ENCODE measurements around the gene FOXP2. TPM values are rescaled to one million over a fixed set of nuclear protein-coding genes. Genes with fewer than 3 reads are reported as not detected.

The FOXP2 gene
- total RNA-seq, 1 donor from 2014 or later = 1.9 TPM

DNA sequence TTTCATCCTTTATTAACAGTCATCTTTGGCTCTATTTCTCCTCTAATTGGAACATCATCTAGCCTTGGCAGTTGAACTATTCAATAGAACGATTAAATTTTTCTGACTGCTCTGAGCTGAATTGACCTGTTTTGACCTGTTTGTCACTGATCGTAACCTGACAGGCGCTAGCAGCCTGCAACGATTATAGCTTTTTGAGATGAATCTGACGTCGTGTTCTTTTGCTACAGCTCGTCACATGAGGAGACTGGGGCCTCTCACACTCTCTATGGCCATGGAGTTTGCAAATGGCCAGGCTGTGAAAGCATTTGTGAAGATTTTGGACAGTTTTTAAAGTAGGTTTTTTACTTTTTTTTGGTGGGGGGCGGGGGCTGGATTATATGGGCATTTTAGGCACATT, 229.8 kb downstream of the FOXP2 start:
- intact Hi-C loops (cut with DNase I) = no loop called here
- DNase-seq (ENCODE audit: low spot score) = no peak

DNA sequence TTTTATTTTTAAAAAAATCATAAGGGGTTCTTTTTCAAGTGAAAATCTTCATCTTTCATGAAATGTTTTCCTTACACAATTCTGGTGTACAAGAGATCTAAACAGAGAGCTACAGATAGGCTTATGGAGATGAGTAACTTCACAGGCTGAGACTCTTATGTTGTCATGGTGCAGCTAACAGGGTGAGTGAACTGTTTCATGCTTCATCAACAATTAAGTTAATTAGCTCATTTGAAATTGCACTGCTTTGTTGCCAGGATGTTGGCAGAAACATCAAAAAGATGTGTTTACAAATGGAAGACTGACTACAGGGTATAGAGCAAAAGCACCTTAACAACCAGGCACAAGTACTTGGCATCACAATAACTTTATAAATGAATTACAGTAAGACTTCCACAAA, 230.8 kb downstream of the FOXP2 start:
- no peak for DNase-seq (ENCODE audit: low spot score)
- intact Hi-C loops (cut with DNase I) = no loop called here

DNA sequence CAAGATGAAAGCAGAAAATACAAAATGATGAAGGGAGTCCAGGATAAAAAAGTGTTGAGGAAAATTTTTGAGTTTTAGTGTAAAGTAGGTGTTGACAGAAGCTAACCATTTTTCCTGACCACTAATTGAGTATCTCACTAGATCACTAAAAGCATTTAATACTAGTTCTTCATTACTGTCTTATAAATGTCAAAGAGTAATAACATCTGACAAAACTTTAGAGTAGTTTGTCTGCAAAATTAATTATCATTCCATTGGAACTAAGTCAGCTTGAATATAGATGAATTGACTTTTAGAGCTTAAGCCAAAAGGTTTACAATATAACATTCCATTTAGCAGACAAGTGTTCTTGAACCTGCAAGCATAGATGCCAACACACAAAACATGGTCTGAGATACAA, 232.9 kb downstream of the FOXP2 start:
- DNase-seq (ENCODE audit: low spot score) = no peak
- intact Hi-C loops (cut with DNase I) = no loop called here

DNA sequence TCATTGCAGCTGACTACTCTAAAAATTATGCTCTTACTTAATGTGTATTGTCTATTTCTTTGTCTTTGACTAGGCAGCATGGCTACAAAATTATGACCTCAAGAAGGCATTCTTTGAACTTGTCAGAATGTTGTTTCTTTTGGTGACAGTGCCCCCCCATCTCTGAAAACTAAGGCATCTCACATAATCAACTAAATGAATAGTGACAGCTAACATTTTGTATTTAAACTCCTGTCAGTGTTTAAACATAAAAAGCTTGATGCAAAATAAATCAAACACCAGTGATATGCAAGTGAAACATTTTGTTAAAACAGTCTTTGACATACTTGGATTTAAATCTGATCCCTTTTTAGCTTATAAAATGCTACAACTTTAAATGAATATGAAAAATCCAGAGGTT, 233.5 kb downstream of the FOXP2 start:
- intact Hi-C loops (cut with DNase I) = no loop called here

DNA sequence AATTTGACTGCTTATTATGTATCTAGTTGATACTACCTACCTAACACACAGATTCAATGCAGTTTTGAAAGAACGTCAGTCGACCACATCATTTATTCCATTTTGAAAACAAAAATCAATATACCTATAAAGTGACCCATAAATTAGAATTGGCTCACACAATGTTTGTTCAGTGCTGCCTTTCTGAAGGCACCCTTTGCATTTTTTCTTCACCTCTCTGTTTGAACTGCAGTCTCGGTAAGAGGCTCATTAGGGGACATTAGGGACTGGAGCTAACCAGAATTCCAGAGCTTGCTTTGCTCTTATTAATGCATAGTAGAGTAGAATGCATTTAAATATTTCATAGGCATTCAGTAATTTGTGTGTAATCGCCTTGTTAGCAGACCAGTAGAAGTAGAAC, 234.1 kb downstream of the FOXP2 start:
- intact Hi-C loops (cut with DNase I) = no loop called here

More for the DNA sequence above, 233.5 kb downstream of the FOXP2 start:
- no peak for DNase-seq (ENCODE audit: low spot score)

DNA sequence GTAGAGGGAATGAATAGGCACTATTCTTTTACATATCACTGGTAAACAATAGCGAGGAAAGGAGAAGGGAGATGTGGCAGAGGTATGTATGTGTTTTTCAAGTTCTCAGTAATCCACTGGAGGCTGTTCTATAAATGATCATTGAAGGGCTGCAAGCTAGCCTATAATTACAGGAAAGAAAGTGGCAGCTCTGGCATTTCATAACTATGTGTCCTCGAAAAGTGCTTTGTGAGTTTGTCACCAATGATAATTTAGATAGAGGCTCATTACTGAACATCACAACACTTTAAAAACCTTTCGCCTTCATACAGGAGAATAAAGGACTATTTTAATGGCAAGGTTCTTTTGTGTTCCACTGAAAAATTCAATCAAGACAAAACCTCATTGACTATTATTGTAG, 235.1 kb downstream of the FOXP2 start:
- no peak for DNase-seq (ENCODE audit: low spot score)
- intact Hi-C loops (cut with DNase I) = no loop called here

More for the DNA sequence above, 234.1 kb downstream of the FOXP2 start:
- DNase-seq (ENCODE audit: low spot score) = no peak

DNA sequence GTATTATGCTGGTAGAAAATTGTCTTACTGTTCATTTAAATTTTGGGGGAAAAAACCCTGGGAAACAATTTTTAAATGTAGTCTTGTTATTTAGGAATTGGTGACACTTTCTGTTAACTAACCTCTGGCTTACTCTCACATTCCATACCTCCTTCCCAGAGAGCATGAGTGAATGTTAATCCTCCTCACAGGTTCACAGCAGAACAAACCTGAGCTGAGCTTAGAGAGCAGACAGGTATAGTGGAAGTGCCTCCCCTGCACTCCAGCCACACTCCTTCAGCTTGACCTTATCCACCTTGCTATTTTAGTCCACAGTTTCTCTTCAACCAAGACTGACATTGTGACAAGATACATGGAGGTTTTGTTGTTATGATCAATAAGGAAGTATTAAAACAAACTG, 235.9 kb downstream of the FOXP2 start:
- intact Hi-C loops (cut with DNase I) = no loop called here

DNA sequence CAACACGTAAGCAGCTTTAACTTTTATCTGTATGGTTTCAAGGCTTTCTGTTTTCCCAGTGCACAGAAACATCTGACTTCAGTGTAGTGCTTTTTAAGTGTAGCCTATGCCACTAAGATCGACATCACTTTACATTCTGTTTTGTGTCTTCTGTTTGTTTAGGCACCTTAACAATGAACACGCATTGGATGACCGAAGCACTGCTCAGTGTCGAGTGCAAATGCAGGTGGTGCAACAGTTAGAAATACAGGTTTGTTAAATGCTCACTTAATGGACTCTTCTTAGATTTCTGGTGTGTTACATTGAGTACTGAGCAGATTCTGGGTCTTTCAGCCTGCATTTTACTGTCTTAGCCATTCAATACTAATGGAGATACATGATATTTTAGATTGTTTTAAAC, 237.4 kb downstream of the FOXP2 start:
- intact Hi-C loops (cut with DNase I) = no loop called here

More for the DNA sequence above, 235.9 kb downstream of the FOXP2 start:
- DNase-seq (ENCODE audit: low spot score) = no peak

DNA sequence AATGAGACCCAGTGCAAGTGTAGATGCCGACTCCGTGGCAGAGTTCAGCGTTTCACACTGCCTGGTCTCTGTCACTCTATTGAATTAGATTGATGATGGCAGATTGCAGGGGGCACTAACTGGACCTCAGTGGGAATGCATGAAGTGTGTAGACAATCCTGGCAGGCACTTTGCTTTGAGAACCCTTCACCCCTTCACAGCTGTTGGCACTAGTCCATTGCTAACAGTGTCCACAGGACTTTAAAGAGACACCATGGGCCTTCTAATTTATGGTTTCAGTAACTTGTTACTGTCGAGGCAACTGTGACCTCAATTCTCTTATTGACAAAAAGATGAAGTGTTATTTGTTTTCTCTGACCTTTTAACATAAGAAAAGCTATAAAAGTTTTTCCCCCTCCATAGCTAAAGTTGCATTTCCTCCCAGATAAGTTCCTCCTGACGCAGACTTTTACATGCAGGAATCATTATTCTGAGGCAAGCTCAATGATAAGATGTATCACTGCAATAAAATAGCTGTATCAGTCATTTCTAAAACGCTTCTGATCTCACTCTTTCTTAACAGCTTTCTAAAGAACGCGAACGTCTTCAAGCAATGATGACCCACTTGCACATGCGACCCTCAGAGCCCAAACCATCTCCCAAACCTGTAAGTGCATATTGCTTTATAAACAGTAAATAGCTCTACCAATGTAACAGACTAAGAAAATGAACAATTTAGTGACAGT, 238.9 kb downstream of the FOXP2 start:
- intact Hi-C loops (cut with DNase I) = no loop called here
- DNase-seq (ENCODE audit: low spot score) = no peak

More for the DNA sequence above, 237.4 kb downstream of the FOXP2 start:
- DNase-seq (ENCODE audit: low spot score) = no peak

DNA sequence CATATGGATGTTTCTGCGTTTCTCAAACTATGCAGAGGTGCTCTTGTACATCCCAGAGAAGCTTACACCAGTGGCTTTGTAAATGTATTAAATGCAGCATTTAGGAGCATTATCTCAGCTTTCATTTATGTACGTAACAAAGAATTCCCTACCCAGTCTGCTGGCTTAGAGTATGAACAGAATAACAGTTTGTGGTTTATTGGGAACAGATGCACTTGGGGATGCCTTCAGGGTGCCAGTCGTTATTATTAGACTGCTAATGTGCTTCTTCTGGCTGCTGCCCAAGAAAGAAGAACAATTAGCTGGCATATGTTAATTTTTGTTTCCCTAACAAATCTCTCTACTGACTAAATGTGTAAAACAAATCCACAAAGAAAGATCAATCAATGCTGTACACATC, 241.9 kb downstream of the FOXP2 start:
- DNase-seq (ENCODE audit: low spot score) = no peak
- intact Hi-C loops (cut with DNase I) = no loop called here

DNA sequence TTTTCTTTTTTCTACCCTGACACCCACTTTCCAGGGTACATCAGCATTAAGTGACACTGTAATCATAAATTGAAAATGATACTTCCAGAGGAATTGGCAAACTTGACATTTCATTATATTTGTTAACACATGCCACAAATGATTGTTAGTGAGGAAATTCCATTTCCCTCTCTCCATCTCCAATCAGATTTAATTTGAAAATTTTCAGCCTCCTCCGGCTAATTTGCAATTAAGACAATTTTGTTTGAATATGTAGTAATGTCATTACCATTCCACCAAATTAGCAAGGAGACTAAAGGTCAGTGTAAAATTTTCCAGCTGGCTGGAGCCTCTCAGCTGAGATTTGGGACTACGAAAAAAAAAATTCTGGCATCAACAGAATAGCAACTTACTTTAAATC, 242.7 kb downstream of the FOXP2 start:
- no peak for DNase-seq (ENCODE audit: low spot score)
- intact Hi-C loops (cut with DNase I) = no loop called here

DNA sequence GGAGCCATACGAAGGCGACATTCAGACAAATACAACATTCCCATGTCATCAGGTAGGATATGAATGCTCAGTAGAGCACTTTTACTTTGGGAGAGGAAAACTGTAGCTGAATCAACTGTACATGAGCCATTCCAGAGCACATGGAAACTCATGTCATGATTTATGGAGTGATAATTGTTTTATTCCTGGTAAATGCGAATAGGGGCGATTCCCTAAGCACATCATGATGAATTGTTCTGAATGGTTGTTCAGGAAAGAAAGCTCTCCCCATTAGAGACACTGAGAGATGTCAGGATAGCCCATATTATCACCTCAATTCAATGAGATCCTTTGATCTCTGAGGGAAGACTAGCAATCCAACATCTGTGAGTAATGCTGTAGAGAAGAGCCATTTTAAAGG, 243.6 kb downstream of the FOXP2 start:
- intact Hi-C loops (cut with DNase I) = no loop called here
- DNase-seq (ENCODE audit: low spot score) = no peak

DNA sequence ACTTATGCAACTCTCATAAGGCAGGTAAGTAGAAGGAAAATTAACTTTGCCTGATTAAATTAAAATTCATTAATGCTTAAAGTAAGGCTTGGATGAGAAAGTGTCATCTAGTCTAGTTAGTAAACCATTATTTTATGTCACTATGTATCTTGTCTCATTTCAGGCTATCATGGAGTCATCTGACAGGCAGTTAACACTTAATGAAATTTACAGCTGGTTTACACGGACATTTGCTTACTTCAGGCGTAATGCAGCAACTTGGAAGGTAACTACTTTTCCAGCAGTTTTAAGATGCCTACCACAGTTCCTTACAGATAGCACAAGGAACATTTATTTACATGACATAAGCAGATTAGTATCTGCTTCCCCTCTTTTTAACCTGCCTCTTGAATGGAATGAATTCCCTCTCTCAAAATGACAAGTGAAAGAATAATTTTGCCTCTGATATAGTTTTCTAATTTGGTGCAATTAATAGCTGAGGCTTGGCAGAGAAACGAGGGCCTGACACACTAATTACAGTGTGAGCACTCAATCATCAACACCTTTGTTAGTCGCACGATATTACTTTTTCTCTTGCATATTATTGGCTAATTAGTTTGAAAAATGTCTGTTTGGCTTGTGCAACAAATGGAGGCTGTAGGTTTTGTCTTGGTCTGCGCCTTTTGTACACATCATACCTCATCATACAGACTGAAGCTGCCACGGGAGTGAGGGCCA, 245.0 kb downstream of the FOXP2 start:
- intact Hi-C loops (cut with DNase I) = no loop called here
- DNase-seq (ENCODE audit: low spot score) = no peak

DNA sequence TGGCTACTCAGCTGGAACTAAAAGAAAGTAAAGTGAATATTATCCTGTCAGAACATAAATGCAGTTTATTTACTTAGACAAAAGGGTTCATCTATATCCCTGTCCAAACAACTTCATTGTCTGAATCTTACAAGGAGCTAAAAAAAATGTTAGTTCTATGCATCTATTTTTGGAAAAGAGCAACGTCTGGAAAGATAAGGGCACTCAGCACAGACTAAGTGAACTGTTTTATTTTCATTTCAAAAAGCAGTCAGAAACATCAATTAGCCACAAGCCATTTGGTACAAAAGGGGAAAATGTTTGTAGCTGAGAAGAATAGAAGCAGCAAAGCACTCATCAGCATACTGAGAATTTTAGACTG, 245.5 kb downstream of the FOXP2 start:
- intact Hi-C loops (cut with DNase I) = no loop called here
- no peak for DNase-seq (ENCODE audit: low spot score)

DNA sequence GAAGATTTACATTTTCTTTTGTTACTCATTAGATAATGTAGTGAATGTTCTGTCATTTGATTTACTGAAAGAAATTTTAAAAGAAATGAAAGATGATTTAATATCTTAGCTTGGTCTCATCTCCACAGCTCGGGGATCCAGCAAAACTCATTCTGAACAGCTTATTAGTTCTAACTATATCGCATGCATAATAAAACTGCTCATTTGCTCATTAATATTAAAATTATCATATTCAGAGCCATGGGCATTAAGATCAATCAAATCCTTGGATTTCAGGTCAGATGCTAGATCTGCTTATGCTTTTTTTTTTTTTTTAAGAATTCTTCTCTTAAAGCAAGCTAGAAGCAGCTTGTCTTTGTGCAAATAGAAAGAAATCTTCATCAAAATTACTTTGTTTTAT, 246.1 kb downstream of the FOXP2 start:
- intact Hi-C loops (cut with DNase I) = no loop called here
- DNase-seq (ENCODE audit: low spot score) = no peak

DNA sequence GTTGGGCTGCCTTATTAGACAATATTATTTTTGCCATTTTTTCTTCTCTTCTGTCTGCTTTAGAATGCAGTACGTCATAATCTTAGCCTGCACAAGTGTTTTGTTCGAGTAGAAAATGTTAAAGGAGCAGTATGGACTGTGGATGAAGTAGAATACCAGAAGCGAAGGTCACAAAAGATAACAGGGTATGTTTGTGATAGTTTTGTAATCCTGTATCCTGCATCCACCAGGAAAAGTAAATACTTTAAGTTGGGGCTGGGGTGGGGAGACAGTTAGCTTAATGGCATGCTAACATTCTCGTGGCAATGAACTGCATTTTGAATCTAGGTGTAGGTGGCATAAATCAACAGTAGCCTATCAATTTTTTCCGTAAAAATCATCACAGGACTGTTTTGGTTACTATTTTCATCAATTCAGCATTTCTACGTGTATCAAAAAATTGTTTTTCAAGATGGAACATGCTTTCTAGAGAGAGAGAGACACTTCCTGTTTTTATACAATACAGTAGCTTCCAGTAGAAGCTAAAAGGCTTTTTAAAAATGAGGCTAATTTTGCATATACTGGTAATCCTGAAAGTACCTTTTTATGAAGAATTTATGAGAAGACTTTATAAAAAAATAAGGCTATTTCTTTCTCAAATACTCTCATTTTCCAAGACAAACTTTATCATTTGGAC, 247.5 kb downstream of the FOXP2 start:
- DNase-seq (ENCODE audit: low spot score) = no peak
- intact Hi-C loops (cut with DNase I) = no loop called here

DNA sequence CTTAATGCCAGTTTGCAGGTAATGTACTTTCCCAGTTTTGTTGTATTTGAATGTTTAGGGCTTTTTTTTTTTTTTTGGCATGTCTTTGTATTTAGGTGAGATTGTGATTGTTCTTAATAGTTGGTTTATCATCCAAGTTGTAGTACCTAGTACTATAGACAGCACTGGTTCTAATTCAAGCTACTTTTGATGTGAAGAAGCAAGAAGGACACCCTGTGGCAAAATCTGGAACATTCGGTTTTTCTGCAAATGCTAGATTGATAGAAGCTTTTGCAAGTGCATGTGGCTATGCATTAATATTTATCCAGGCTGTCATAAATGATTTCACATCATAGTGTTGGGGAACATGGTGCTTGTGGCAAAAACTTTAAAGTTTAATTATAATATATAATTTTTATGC, 248.9 kb downstream of the FOXP2 start:
- no peak for DNase-seq (ENCODE audit: low spot score)
- intact Hi-C loops (cut with DNase I) = no loop called here

DNA sequence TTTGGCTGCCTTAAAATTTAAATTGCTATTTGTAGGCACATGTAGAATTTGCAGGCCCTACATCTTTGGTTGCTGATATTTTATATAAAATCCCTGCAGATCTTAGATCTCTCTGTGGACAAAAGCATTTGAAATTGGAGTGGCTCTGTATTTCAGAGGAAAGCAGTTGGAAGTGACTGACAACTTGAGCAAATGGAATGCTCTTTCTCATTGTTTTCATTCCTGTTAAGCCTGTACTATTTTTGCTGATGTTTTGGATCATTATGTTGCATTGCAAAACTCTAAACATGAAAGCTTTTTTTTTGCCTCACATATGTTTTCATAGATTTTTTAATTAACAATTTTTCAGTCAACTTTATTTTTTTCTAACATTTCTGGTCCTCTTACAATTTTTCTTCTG, 256.1 kb downstream of the FOXP2 start:
- intact Hi-C loops (cut with DNase I) = no loop called here
- DNase-seq (ENCODE audit: low spot score) = no peak

DNA sequence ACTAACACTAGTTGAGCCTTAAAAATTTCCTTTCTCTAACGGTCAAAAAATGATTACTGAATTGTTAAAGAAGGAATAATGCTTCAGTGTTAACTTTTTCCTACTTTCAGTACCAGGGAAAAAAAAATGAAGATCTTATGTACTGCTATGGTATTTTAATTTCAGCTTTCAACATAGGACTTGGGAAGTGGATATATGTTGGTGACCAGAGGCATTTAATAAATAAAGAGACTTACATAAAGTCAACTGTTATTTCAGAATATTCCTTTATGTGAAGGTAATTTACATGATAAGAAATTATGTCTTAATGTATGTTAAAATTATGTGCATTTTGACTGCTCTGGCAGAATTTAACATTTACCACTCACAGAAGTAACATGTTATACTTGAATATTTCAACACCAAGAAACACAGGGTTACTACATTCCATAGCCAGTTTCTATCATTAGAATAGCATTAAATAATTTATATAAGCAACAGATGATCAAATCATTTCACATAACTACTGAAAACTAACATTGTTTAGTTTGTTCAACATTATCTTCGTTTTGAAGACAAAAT, 257.0 kb downstream of the FOXP2 start:
- intact Hi-C loops (cut with DNase I) = no loop called here
- DNase-seq (ENCODE audit: low spot score) = no peak

DNA sequence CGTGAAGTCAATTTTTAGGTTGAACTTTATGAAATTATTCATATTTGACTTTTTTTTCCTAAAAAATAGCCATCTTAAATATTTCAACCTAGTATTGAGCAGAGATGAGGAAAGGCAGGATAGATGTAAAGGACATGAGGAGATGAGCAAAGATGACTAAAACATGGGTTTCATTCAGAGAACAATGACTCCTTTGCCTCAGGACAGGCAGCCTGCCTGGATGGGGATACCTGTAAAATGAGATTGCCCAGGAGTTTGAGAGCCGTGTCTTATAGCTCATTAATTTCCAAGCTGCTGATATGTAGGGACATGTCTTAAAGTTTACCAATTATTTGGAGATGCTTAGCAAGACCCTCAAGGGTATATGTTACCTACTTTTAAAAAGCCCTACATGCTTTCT, 263.5 kb downstream of the FOXP2 start:
- intact Hi-C loops (cut with DNase I) = no loop called here
- no peak for DNase-seq (ENCODE audit: low spot score)

DNA sequence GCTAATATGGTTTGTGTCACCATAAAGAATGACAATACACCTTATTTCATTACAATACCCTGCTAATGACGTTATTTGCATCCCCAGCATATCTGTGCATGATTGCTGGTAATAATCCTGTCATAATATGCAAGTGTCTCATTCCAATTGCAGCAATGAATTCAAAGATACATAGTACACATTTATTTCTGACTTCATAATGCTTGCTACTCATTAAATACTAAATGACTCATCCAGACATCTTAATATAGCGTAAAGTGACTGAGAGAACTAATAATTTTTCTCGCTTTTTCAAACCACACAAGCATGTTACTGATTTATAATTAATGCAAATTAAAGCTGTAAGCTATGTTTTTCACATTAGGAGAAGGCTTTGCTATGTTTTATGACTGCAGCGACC, 272.6 kb downstream of the FOXP2 start:
- no peak for DNase-seq (ENCODE audit: low spot score)
- intact Hi-C loops (cut with DNase I) = no loop called here

All from cardiac septum (tissue), 1 donor.